GM19452 (cell line): Measurements from ENCODE around the gene STOX2.
"Not testable (repeated sequence)": the region's sequence is repeated elsewhere in the genome, so short reads cannot be mapped to it uniquely, and the experiment has no call there.

ENCODE experiments used
- ATAC-seq: cut with Tn5 transposase; IDR thresholded peaks from one replicate; pipeline ENCODE4 v1.9.1; 2021; ENCODE audit not compliant: unreplicated experiment

Gene STOX2

DNA sequence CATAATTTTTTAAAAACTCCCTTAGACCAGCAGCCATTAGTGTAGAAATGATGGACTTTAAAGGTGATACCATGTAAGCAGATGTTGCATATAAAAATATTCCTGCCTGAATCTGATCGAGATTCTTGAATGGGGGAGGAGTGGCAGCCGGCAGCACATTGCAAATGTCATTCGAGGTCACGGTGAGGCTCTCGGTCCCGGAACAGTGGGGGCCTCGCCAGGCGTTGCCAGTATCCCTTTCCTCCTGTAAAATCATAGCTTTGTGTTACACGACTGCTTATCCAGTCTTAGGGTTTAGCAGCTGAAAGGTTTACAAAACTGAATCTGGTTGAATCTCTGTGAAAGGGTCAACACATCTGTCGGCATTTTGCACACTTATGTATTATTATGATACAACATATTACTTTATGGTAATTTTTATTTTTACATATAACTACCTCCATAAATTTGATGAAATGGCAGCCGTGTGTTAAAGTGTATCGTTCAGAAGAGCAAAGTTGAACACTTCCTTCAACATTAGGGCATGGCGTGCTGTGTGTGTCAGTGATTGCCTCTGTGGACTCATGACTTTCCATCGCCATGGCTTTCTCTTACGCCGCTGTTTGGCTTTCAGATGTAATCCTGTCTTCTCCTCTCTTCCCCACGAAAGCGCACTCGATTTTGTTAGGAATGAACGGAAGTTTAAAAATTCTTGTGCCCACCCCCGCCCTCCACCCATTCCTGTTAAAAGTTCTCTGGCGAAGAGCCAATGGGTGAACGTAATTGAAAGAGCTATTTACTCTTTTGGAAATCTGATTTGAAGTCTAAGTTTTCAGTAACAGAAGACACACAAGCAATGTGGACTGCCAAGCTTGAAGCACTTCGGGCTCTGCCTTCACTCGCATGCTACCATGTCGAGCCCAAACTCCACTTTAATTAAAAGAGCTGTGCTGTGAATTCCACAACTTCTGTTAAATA is 114.8 kb downstream of the STOX2 start:
- ATAC-seq, result no peak

DNA sequence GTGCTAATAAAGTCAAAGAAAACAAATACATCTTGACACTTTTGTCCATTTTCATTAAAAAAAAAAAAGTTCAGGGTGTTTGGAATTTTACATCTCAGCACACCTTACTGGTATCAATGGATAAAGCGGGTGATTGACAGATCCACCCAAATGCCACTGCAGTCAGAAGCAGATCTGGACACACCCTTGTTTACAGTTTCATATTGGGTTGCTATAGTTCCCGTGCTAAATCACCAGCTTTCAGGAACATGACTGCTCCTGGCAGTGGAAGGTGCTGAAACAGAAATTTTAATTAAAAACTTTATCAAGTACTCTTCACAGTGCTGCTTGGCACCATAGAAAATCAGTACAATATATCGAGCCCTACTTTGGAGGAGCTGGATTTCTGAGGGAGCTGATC is 116.3 kb downstream of the STOX2 start:
- no peak for ATAC-seq

DNA sequence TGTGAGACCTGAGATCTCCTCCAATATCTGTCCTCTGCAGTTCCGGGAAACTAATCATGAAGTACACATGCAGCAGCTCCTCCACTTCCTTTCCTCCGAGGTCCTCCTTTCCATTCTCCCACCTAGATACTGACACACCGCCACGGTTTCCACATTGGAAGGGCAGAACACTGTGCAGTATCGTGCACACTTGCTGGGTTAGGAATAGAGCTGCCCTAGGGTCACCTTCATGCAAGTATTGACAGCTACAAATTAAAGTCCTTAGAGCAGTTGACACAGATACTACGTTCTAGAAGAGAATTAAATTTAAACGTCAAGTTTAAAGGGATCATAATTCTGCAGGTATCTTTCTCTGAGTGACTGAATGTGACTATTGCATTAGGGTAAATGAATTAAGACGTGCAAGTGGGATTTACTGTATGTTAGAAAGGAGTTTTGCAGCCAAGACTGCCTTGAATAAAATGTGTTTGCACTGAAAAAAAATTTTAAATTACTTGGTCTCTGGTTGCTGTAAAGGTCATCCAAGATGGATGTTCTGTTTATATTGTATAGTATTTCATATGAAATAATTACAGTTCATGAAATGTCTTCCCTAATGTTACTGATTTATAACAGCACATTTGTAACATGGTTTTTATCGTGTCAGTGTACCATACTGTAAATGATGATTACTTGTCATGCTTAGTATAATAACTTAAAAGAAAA is 117.7 kb downstream of the STOX2 start:
- ATAC-seq, result no peak

DNA sequence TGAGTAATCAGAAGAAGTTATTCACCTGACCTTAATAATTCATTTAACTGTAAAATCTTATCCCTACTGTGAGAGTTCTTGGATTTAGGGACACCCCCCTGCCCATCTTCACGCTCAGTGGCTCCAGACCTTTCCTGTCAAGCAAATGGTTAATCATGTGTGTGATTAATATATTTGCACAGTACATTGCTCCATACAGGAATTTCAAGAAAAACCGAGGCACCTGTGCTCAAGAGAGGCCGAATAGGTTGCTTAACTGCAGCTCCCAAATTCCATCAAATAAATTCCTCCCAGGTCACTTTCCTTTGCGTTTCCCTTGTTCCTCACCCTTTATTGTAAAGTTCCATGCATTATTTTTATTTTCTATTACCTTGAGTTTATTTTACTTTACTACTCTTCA is 119.5 kb downstream of the STOX2 start:
- no peak for ATAC-seq

DNA sequence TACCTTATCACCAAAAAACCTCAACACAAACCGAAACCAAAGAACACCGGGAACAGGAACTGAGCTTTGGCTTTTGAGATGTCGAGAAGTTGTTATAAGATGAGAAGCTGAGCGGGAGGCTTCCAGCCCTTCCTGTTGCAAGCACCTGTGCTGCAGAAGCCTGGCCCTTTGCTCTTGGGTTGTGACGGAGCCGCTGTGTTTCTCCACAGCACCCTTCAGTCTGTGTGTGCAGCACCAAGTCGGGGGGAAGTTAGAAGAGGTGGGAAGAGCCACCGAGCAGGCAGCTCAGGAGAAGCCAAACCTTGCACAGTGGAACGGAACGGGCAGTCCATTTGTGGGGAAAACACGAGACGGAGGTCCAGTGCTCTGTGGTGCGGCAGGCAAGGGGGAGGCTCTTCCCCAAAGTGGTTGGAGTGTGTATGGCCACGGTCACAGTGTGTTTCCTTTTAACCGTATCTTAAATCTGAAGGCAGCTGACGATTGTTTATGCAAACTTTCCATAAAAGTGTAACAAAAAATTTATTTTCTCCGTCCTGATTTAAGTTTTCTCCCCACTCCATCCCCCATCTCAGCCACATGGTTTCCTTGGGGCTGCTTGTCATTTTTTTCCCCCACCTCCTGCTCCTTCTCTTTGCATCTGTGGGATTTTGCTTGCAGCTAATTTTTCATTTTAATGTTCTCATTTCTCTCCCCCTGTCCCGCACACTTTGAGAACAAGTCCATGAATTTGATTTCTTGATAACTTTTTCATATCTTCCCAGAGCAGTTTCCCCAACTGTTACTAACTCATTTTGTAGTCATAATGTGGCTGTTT is 123.7 kb downstream of the STOX2 start:
- ATAC-seq, result no peak

DNA sequence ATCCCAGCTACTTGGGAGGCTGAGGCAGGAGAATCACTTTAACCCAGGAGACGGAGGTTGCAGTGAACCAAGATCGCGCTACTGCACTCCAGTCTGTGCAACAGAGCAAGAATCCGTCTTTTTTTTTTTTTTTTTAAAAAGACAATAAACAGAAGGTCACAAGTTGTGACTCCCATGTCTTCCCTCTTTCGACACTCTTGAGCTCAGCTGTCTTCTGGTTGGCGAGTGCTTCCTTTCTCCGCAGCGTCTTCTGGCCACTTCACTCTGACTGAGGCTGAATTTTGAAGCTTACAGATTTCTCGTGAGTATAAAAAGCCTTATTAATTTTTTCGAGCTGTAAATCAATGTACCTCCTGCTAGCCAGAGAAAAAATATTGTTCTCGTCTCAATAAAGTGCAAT is 124.9 kb downstream of the STOX2 start:
- no peak for ATAC-seq

DNA sequence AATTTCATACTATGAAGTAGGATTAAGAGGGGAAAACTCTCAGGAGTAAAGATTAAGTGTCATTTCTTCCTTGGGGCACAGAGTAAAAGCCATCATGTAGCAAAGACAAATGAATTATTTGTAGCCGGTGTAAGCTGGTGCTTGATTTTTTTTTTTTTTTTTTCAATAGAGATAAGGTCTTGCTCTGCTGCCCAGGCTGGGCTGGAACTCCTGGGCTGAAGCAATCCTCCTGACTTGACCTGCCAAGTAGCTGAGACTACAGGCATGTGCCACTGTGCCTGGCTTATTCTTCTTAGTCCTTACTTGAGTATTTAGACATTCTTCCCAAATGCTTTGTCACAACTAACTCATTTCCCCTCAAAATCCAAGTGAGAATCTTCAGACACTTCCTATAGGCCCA is 125.7 kb downstream of the STOX2 start:
- ATAC-seq, result no peak

DNA sequence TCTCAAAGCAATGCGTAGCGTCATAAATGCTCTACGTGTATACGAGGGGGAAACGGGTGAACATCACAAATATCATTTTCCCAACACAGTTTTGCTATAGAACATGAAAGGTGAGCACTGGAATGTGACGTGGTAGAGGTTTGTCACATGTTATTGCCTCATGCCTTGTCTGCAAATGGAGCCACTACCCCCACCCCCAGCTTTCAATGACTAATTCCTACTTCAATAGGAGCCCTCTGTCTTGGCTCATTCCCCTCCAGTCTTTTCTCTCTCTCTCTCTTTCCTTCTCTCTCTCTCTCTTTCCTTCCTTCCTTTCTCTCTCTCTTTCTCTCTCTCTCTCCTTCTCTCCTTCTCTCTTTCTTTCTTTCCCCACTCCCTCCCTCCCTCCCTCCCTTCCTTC is 127.0 kb downstream of the STOX2 start:
- ATAC-seq, result no peak

DNA sequence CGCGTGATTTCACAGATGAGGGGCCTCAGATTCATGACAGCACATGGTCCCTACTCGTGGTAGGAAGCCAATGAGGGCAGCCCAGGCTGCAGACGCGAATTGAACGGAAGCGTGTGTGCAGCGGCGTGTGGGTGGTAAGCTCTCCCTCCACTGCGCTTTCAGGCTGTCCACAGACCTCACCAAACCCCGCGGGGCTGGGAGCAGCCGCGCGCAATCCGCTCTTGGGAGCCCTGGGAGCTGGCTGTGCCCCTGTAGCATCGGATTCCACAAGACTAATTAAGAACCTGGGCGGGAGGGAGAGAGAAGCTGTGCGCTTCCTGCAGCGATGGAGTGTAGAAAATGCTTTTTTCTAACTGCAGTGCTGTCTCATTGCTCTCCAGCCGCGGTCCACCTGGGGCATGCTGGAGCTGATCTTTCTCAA is 134.9 kb downstream of the STOX2 start:
- no peak for ATAC-seq

DNA sequence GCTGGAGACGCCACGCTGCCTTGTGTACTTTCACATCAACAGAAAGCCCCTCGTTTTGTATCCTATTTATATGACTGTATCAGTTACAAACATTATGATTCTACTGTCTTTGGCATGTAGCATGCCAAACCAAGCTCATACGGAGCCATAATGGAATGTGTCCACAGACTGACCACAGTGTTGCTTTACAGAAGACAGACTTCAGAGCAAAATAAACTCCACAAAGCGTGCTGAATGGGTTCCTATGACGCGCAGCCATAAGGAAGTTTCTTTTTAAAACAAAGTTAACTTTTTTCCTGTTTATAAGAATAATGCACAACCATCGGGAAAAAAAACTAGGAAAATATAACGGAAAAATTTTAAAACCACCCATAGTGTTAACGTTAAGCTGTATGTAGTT is 136.0 kb downstream of the STOX2 start:
- ATAC-seq, result no peak

DNA sequence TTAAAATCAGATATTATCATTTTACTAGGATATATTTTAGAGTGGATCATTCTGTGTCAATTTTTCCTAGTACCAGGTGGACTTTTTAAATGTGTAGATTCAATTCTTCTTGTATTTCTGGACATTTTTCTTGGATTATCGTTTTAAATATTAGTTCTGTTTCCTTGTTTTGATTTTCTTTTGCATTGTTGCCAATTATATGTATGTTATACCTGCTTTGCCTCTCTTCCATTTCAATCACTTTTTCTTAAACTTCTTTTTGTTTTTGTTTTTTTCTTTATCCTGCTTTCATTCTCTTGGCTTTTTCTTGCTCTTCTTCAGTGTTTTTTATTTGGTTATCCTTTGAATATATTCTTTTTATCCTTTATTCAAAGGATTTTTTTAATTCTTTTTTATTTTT is 141.0 kb downstream of the STOX2 start:
- no peak for ATAC-seq

DNA sequence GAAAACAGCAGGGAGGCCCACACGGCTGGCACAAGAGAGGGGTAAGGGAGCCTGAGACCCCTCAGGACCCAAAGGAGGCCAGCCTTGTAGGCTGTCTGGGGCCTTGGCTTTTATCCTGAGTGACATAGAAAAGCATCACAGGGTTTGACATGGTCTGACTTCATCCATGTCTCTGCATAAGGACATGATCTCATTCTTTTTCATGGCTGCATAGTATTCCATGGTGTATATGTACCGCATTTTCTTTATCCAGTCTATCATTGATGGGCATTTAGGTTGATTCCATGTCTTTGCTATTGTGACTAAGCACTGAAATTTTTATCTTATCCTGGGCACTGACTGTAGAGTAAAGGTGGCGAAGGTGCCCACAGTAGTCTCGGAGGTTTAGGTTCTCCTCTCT is 146.2 kb downstream of the STOX2 start:
- not testable (repeated sequence) for ATAC-seq

DNA sequence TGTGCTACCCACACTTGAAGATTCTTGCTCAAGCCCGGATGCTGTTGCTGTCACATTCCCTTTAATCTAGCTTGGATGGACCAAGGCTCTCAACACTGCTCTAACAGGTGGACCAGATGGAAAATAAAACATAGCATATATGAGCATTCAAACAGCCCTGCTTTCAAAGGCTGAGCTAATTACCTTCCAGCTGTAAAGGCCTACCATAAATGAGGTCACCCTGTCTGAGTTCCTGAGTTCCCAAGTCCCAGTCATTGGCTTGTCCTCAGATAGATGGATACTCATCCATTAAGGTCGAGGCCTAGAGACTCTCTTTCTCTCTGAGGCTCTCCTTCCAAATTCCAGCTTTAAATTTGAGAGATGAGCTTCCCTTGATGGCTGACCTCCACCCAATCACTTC is 147.5 kb downstream of the STOX2 start:
- ATAC-seq, result no peak

DNA sequence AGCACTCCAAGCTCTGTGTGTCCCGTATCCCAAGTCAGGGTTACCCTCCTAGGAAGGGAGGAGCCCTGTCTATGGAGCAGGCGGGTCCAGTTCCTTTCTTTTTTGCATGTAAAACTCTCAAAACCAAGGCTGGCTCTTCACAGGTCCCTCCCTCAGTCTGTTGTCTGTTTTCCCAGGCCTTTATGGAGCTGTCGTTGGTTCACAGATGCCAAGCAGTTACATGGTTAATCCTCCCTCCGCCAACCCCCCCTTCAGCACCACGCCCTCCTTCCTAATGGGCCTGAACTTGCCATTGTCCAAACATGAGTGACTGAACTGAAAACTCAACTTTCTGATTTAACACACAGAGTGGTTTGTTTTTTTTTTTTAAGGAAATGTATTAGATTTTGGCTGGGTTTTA is 148.3 kb downstream of the STOX2 start:
- no peak for ATAC-seq

DNA sequence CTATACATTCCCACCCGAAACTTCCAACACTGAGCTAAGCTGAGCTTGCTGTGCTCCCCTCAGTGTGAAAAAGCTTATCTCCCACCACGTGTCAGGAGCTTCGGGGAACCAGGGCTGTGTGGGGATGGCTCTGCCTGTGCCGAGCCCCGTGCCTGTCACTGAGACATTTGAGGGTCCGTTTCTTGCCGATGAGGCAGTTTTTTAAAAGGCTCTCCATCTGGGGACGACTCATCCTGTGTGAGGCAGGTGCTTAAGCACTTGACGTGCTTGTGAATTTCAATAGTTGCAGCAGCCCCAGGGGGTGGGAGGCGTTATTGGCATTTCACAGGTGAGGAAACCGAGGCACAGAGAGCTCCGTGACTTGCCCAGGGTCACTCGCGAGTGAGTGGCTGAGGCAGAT is 151.8 kb downstream of the STOX2 start:
- no peak for ATAC-seq

DNA sequence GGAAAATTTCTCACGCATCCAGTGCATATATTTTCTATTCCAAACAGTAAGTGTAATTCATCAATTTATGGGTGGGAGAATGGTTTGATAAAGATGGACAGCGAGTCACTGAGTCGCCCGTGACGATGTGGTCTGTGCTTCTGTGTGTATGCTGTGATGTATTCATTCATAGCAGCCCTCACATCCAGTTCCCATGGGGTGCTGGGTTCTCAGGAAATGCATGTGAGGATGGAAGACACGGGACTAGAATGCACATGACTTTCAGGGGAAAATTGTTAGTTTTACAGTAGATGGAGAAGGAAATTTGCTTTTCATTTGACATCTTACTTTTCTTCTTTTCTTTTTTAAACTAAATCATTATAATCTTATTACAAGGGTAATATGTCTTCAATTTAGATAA is 152.9 kb downstream of the STOX2 start:
- ATAC-seq, result no peak

DNA sequence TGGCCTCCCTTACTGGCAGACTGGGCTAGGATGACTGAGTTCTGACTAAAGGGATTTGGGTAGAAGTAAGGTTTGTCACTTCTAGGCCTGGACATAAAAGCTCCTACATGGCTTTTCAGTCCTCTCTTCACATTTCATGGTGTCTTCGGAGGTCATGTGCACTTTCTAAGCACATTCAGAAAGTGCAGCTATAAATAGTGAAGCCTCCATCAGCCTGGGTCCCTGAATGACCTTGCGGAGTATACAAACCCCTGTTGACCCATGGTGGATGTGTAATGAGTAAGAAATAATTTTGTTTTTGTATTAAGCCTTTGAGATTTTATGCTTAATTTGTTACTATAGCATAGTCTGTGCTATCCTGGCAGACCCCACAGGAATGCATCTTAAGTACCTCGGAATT is 154.0 kb downstream of the STOX2 start:
- ATAC-seq, result no peak

DNA sequence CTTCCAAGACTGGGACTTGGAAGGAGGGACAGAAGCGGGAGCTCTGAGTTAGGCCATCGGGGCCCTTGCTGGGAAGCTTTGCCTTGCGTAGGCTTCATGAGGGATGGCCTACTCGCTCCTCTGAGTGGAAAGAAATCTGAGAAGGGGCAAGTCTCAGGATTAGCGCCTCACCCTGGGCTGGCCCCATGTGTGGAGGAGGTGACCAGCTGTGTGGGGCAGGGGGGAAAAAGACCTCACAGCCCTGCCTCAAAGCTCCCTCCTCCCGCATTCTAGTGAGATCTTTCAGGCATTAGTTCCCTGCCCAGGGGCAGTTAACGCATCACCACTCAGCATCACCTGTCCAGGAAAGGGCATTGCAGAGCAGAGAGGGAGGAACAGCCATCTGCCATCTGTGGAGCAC is 156.5 kb downstream of the STOX2 start:
- ATAC-seq, result no peak

DNA sequence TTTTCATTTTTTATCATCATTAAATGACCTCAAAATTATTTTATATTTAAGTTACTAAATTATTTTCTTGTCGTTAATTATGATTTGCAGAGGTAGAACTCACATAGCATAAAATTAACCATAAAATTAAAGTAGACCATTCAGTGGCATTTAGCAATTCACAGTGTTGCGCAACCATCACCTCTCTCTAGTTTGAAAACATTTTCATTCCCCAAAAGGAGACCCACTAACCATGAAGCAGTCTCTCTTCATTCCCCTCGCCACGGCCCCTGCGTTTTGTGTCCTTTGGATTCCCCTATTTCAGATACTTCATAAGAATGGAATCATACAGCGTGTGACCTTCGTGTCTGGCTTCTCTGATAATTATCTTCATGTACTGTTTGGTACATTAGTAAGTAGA is 157.7 kb downstream of the STOX2 start:
- no peak for ATAC-seq

DNA sequence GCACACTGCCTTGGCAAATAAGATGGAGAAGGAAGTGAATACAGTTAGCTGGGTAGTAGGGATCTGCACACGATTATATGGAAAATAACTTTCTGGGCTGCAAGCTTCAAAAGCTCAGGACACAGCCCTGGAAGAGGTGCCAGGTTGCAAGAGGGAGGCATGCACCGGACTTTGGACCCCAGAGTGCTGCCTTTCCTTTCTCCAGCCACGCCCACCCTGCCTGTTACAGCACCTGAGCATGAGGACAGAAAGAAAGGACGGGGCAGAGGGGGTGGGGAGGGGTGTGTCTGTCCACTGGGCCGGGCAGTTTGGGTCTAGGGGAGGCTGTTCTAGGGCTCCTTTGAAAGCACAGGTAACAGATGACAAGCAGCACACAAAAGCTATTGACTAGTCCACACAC is 159.8 kb downstream of the STOX2 start:
- ATAC-seq, result no peak

DNA sequence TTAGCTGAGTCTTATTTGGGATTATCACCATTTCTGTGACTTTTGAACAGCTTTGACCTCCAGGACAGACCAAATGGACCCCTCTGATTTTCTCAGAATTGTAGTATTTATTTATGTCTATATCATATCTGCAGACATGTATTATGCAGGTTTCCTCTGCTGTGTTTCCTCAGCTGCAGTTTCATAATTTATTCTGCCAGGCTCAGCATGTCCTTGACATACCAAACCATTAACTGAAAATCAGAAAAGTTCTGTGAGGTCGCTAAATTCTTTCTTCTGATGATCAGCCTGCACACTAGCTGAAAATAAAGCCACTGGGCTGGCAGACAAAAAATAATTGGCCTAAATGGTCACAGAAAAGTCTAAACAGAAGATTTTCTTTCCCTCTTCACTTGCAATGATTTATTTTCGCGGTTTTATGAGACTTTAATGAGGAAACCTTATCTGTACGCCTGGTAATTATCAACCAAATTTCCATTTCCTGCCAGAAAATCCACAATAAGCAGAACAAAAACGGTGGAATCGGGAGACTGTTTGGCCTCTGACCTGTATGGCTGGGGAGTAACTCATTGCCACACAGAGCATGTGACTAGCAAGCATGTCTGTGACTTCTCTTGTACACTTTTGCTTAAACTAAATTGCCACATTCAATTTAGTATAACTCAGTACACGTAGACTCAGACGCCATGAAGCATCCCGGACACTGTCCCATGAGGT is 161.6 kb downstream of the STOX2 start:
- no peak for ATAC-seq
